Loucy (cell line): ENCODE results near the gene DNAI7.
A peak's percentile ranks its signal among the peaks of the same experiment; 100 is the strongest.

ENCODE experiments used
- H2AFZ ChIP-seq: fragments of 200-600 bp; sonication (generic); 2 replicates; pipeline ENCODE4 v1.6.0; 2016; ENCODE audit warnings: antibody characterized with exemption, mild to moderate bottlenecking, low read length, moderate library complexity
- H3F3A ChIP-seq: fragments of 200-600 bp; 2 replicates; pipeline ENCODE4 v1.6.0; 2016; ENCODE audit warnings: antibody characterized with exemption, low read depth, mild to moderate bottlenecking
- H3K27me3 ChIP-seq: fragments of 200-600 bp; sonication (generic); 2 replicates; pipeline ENCODE4 v1.6.1; 2014; ENCODE audit warnings: low read length, mild to moderate bottlenecking; ENCODE audit not compliant: insufficient read depth, poor library complexity, severe bottlenecking
- H3K36me3 ChIP-seq: fragments of 200-600 bp; sonication (generic); 2 replicates; pipeline ENCODE4 v1.6.1; 2016; ENCODE audit warnings: low read length; ENCODE audit not compliant: insufficient read depth
- H3K4me1 ChIP-seq: fragments of 200-600 bp; sonication (generic); 2 replicates; pipeline ENCODE4 v1.5.1; 2014; ENCODE audit warnings: low read length, mild to moderate bottlenecking; ENCODE audit not compliant: insufficient read depth, poor library complexity, severe bottlenecking
- H3K4me2 ChIP-seq: fragments of 200-600 bp; sonication (generic); 2 replicates; pipeline ENCODE4 v1.6.0; 2014; ENCODE audit warnings: antibody characterized with exemption, low read length, low read depth, mild to moderate bottlenecking; ENCODE audit not compliant: poor library complexity, severe bottlenecking
- H3K4me3 ChIP-seq: fragments of 200-600 bp; sonication (generic); 2 replicates; pipeline ENCODE4 v1.5.1; 2014; ENCODE audit warnings: low read length, mild to moderate bottlenecking, mixed read lengths; ENCODE audit not compliant: poor library complexity, severe bottlenecking
- H3K79me2 ChIP-seq: fragments of 200-600 bp; sonication (generic); 2 replicates; pipeline ENCODE4 v1.6.1; 2014; ENCODE audit warnings: low read length; ENCODE audit not compliant: insufficient read depth
- H3K9ac ChIP-seq: fragments of 200-600 bp; sonication (generic); 2 replicates; pipeline ENCODE4 v1.6.0; 2014; ENCODE audit warnings: mild to moderate bottlenecking, low read depth, low read length, moderate library complexity; ENCODE audit not compliant: poor library complexity, severe bottlenecking
- H3K9me2 ChIP-seq: fragments of 200-600 bp; sonication (generic); replicated peaks from 2 replicates; pipeline ENCODE4 v1.6.1; 2016; ENCODE audit warnings: low read depth, low read length, mixed read lengths
- H3K9me3 ChIP-seq: fragments of 200-600 bp; sonication (generic); 2 replicates; pipeline ENCODE4 v1.6.1; 2014; ENCODE audit warnings: mild to moderate bottlenecking, antibody characterized with exemption, low read length, low read depth; ENCODE audit not compliant: insufficient read depth
- H4K20me1 ChIP-seq: fragments of 200-600 bp; sonication (generic); 2 replicates; pipeline ENCODE4 v1.6.0; 2014; ENCODE audit warnings: antibody characterized with exemption, low read length, mild to moderate bottlenecking; ENCODE audit not compliant: insufficient read depth, poor library complexity, severe bottlenecking
- CTCF ChIP-seq: fragments of 200-600 bp; sonication (generic); conservative IDR thresholded peaks from 2 replicates; pipeline ENCODE4 v1.5.1; 2014; ENCODE audit warnings: mild to moderate bottlenecking, antibody characterized with exemption, low read length
- EZH2phosphoT487 ChIP-seq: fragments of 200-600 bp; IDR thresholded peaks from 2 replicates; pipeline ENCODE4 v1.6.1; 2018; ENCODE audit warnings: antibody characterized with exemption, mild to moderate bottlenecking, moderate library complexity, borderline replicate concordance

Gene DNAI7

GRCh38 chr12:25186788-25187402, 8.1 kb downstream of the DNAI7 start:
- no peaks in the 10 kb centered on the region for H3K27me3 ChIP-seq
- no peaks in the 10 kb centered on the region for H3K9me3 ChIP-seq
- peak overlapping the region; percentile 29 for H2AFZ ChIP-seq
- H3K36me3 ChIP-seq = no peaks in the 10 kb centered on the region
- no peak overlapping the region for H3K4me2 ChIP-seq
- no peaks in the 10 kb centered on the region for H4K20me1 ChIP-seq
- H3K9ac ChIP-seq = no peak overlapping the region
- no peaks in the 10 kb centered on the region for H3K9me2 ChIP-seq
- TF ChIP-seq EZH2phosphoT487 = no peak
- no peak for TF ChIP-seq CTCF
- H3K4me3 ChIP-seq = no peak overlapping the region
- no peaks in the 10 kb centered on the region for H3K4me1 ChIP-seq
- H3F3A ChIP-seq = no peaks in the 10 kb centered on the region
- no peaks in the 10 kb centered on the region for H3K79me2 ChIP-seq

DNA sequence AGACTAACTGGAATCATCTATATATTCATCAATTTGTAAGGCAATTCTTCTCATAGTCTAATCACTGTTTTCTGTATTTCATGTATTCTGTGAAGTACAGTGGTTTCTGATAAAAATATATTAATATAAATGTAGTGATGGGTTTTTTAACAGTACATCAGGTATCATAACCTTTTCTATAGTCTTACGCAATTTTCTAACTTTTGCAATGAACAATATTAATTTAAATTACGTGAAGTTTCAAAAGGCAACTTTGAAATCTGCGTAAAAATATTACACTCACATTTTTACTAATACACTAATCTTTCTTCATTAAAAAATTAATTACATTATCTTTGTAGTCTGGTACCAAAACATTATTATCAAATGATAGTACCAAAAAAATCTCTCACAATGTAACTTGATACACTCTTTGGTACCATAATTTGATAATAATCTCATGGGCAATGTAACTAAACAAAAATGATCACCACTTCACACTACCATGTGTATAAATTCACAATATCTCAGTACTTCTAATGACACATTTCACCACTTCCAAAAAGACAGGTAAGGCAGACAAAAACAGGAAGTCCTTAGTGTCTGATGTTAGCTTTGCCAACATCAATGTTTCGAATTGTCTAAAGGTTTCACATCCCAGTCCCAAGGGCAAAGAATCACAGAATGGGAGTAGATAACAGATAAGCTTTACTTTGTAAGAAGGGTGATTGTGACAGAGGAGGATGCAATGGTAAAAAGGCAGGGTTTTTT, 8.7 kb downstream of the DNAI7 start:
- Histone ChIP-seq H3K27me3 (no peaks in the 10 kb centered on the region), H4K20me1 (no peaks in the 10 kb centered on the region), H3K9me2 (no peaks in the 10 kb centered on the region), H3K79me2 (no peaks in the 10 kb centered on the region), H3F3A (no peaks in the 10 kb centered on the region), H3K4me1 (no peaks in the 10 kb centered on the region), H3K9ac (no peak overlapping the region), H3K4me2 (no peak overlapping the region), H3K36me3 (no peaks in the 10 kb centered on the region), H2AFZ (peak overlapping the region; percentile 29), H3K9me3 (no peaks in the 10 kb centered on the region), H3K4me3 (no peak overlapping the region)
- TF ChIP-seq CTCF (no peak), EZH2phosphoT487 (no peak)

GRCh38 chr12:25184132-25184531, 10.8 kb downstream of the DNAI7 start:
- no peak overlapping the region for H2AFZ ChIP-seq
- TF ChIP-seq EZH2phosphoT487 = no peak
- no peak for TF ChIP-seq CTCF
- no peaks in the 10 kb centered on the region for H3F3A ChIP-seq
- H3K4me1 ChIP-seq = no peaks in the 10 kb centered on the region
- H3K4me2 ChIP-seq = no peak overlapping the region
- no peak overlapping the region for H3K4me3 ChIP-seq
- no peaks in the 10 kb centered on the region for H3K36me3 ChIP-seq
- H3K9me2 ChIP-seq = no peaks in the 10 kb centered on the region
- H3K27me3 ChIP-seq = no peaks in the 10 kb centered on the region
- no peaks in the 10 kb centered on the region for H4K20me1 ChIP-seq
- H3K9me3 ChIP-seq = no peaks in the 10 kb centered on the region
- no peaks in the 10 kb centered on the region for H3K79me2 ChIP-seq
- no peak overlapping the region for H3K9ac ChIP-seq
